GM23338 (cell line): ENCODE data around the gene RNF26. TPM values are rescaled to one million over a fixed set of nuclear protein-coding genes. Genes with fewer than 3 reads are reported as not detected.
A peak's percentile ranks its signal among the peaks of the same experiment; 100 is the strongest.

ENCODE experiments used
- ATAC-seq: fragments of 200-7000 bp; cut with Tn5 transposase; 3 replicates; pipeline ENCODE4 v1.9.1; 2020
- DNase-seq: peaks from one replicate; pipeline ENCODE4 v3.0.0-alpha.2; 2015; ENCODE audit warnings: low spot score
- H2AFZ ChIP-seq: fragments of 200-600 bp; sonication (generic); 2 replicates; pipeline ENCODE4 v1.8.0; 2016; ENCODE audit warnings: antibody characterized with exemption, mild to moderate bottlenecking, moderate library complexity
- H3F3A ChIP-seq: fragments of 200-600 bp; sonication (generic); replicated peaks from 2 replicates; pipeline ENCODE4 v1.8.0; 2017; ENCODE audit warnings: antibody characterized with exemption, mixed run types, low read depth
- H3K27ac ChIP-seq: fragments of 200-600 bp; sonication (generic); 2 replicates; pipeline ENCODE4 v1.6.1; 2016; ENCODE audit warnings: low read depth
- H3K27me3 ChIP-seq: fragments of 200-600 bp; sonication (generic); 2 replicates; pipeline ENCODE4 v1.8.0; 2016; ENCODE audit warnings: mild to moderate bottlenecking, mixed run types, moderate library complexity; ENCODE audit not compliant: insufficient read depth
- H3K36me3 ChIP-seq: fragments of 200-600 bp; sonication (generic); 2 replicates; pipeline ENCODE4 v1.8.0; 2016; ENCODE audit warnings: mild to moderate bottlenecking; ENCODE audit not compliant: insufficient read depth
- H3K4me1 ChIP-seq: fragments of 200-600 bp; sonication (generic); 2 replicates; pipeline ENCODE4 v1.8.0; 2016; ENCODE audit warnings: mild to moderate bottlenecking, moderate library complexity; ENCODE audit not compliant: insufficient read depth
- H3K4me2 ChIP-seq: fragments of 200-600 bp; sonication (generic); 2 replicates; pipeline ENCODE4 v1.7.1; 2017; ENCODE audit warnings: mixed run types
- H3K4me3 ChIP-seq: fragments of 200-600 bp; sonication (generic); 2 replicates; pipeline ENCODE4 v1.6.1; 2016; ENCODE audit warnings: mixed run types
- H3K79me2 ChIP-seq: fragments of 200-600 bp; sonication (generic); replicated peaks from 2 replicates; pipeline ENCODE4 v1.8.0; 2017; ENCODE audit warnings: mild to moderate bottlenecking; ENCODE audit not compliant: insufficient read depth
- H3K9me2 ChIP-seq: fragments of 200-600 bp; sonication (generic); 2 replicates; pipeline ENCODE4 v1.8.0; 2017; ENCODE audit not compliant: insufficient read depth
- H4K20me1 ChIP-seq: fragments of 200-600 bp; sonication (generic); replicated peaks from 2 replicates; pipeline ENCODE4 v1.8.0; 2017; ENCODE audit warnings: mild to moderate bottlenecking; ENCODE audit not compliant: insufficient read depth
- H3K27ac Mint-ChIP-seq: 2 replicates; pipeline ENCODE4 v1.8.0; 2020; ENCODE audit warnings: inconsistent platforms, mild to moderate bottlenecking, moderate library complexity, mixed read lengths
- H3K27me3 Mint-ChIP-seq: 3 replicates; pipeline ENCODE4 v1.8.0; 2022; ENCODE audit warnings: low read depth, mild to moderate bottlenecking, moderate library complexity, mixed read lengths, inconsistent platforms; ENCODE audit not compliant: insufficient read depth, poor library complexity
- H3K36me3 Mint-ChIP-seq: 3 replicates; pipeline ENCODE4 v1.8.0; 2021; ENCODE audit warnings: low read depth, mild to moderate bottlenecking, inconsistent platforms, moderate library complexity, mixed read lengths
- H3K4me1 Mint-ChIP-seq: 3 replicates; pipeline ENCODE4 v1.8.0; 2020; ENCODE audit warnings: mild to moderate bottlenecking, inconsistent platforms, mixed read lengths
- H3K4me3 Mint-ChIP-seq: 3 replicates; pipeline ENCODE4 v1.8.0; 2021; ENCODE audit warnings: moderate library complexity, mild to moderate bottlenecking, inconsistent platforms, mixed read lengths
- H3K9me3 Mint-ChIP-seq: 3 replicates; pipeline ENCODE4 v1.8.0; 2020; ENCODE audit warnings: moderate library complexity, mild to moderate bottlenecking, inconsistent platforms, mixed read lengths
- CREB1 ChIP-seq: fragments of 250-450 bp; sonication (Bioruptor Pico); IDR thresholded peaks from 2 replicates; pipeline ENCODE4 v1.5.0; 2020; ENCODE audit warnings: low read depth, mild to moderate bottlenecking, moderate library complexity
- EZH2 ChIP-seq: fragments of 200-600 bp; sonication (generic); IDR thresholded peaks from one replicate; pipeline ENCODE4 v1.8.0; 2017; ENCODE audit warnings: antibody characterized with exemption, mild to moderate bottlenecking, low read depth; ENCODE audit not compliant: unreplicated experiment
- EZH2phosphoT487 ChIP-seq: fragments of 200-600 bp; sonication (generic); IDR thresholded peaks from one replicate; pipeline ENCODE4 v1.8.1; 2018; ENCODE audit warnings: antibody characterized with exemption; ENCODE audit not compliant: unreplicated experiment
- JUNB ChIP-seq: IDR thresholded peaks from one replicate; pipeline ENCODE4 v1.6.1; 2016; ENCODE audit warnings: antibody characterized with exemption; ENCODE audit not compliant: unreplicated experiment
- POLR2AphosphoS5 ChIP-seq: IDR thresholded peaks from 2 replicates; pipeline ENCODE4 v1.6.1; 2016; ENCODE audit warnings: antibody characterized with exemption, low read depth
- ZNF114 ChIP-seq: fragments of 250-450 bp; sonication (Bioruptor Pico); IDR thresholded peaks from 2 replicates; pipeline ENCODE4 v1.5.0; 2020; ENCODE audit warnings: mild to moderate bottlenecking, moderate library complexity
- polyA plus RNA-seq: library from polyadenylated mRNA; unstranded; fragments of >200 nt; fragmentation: Nextera tagmentation; extraction: Ambion mirVana; gene quantifications from 2 replicates; pipeline ENCODE4 v1.2.1, GENCODE V29; 2016
- total RNA-seq: library from RNA; depleted of rRNA; stranded (reverse); fragments of >200 nt; shearing (Covaris generic); gene quantifications from 2 replicates; pipeline ENCODE4 v1.2.3, GENCODE V29; 2014
- TF ChIP-seq, protein P1 (sequence below): IDR thresholded peaks from 2 replicates; pipeline ENCODE4 v1.6.1; 2016; ENCODE audit warnings: antibody characterized with exemption
- TF ChIP-seq, protein P2 (sequence below), 2 experiments: fragments of 200-600 bp in 1 of 2; sonication (generic) in 1 of 2; conservative IDR thresholded peaks; 2 replicates each; pipeline versions ENCODE4 v1.5.1 to v1.6.1; 2016 to 2017; ENCODE audit warnings: antibody characterized with exemption in 2 of 2, low read depth in 2 of 2, mild to moderate bottlenecking in 2 of 2, moderate library complexity in 1 of 2
- TF ChIP-seq, protein P3 (sequence below): fragments of 250-450 bp; sonication (Bioruptor Pico); IDR thresholded peaks from 2 replicates; pipeline ENCODE4 v1.5.0; 2020; ENCODE audit warnings: mild to moderate bottlenecking, moderate library complexity

RNF26 gene
- total and polyA plus RNA-seq, 2 experiments from 2014 or later: 31.8 to 58.3 TPM

DNA sequence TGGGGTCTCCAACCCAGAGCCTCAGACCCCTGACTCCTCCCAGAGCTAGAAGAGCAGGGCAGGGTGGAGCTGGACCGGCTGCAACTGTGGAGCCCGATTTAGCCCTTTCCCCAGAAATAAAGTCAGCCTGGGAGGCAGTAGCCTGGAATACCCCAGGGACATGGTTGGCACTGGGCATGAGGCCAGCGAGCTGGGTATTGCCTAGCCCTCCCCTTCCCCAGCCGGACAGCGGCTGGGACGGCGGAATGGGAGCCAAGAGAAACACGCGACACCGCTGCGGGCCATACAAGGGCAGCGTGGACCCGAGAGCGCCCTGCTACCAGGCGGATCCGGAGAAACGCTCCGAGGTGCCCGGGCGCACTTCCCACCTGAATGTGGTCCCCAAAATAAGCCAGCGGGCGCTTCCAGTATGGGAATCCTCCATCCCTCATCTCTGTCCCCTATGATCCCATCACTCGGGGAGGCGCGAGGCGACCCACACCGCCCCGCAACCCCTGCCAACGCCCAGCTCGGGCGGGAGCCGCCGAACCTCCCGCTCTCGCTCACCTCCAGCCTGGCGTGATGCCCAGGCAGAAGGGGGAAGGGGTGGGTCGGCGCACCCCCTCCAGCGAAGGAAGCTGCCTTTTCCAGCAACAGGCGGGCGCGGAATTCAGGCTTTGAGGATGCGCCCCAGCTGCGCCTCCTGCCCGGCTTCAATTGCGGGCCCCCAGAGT lies 18.2 kb upstream of the RNF26 start:
- Histone ChIP-seq H3K36me3 (no peaks in the 10 kb centered on the region), H3K4me2 (peak overlapping the region; percentile 98), H3K27ac (no peak overlapping the region), H3K79me2 (no peaks in the 10 kb centered on the region), H4K20me1 (peaks cover 7% of the 10 kb centered on the region; the same call in 1 of the 2 replicates), H3K4me3 (peak overlapping the region; percentile 86), H3F3A (peaks cover 15% of the 10 kb centered on the region), H3K27me3 (peaks cover 42% of the 10 kb centered on the region), H3K9me2 (no peaks in the 10 kb centered on the region), H3K4me1 (peaks cover 40% of the 10 kb centered on the region), H2AFZ (peak overlapping the region; percentile 72)
- peak overlapping the region; percentile 68 for H3K4me3 Mint-ChIP-seq
- H3K27ac Mint-ChIP-seq: no peak overlapping the region
- peaks cover 31% of the 10 kb centered on the region for H3K4me1 Mint-ChIP-seq
- TF ChIP-seq EZH2: peak; percentile 35
- no peak for TF ChIP-seq EZH2phosphoT487
- H3K27me3 Mint-ChIP-seq: peaks cover 55% of the 10 kb centered on the region
- DNase-seq (no peak), ATAC-seq (peak; percentile 0; the same call in 1 of the 3 replicates)
- H3K36me3 Mint-ChIP-seq: peaks cover 3% of the 10 kb centered on the region; the same call in 1 of the 3 replicates
- no peaks in the 10 kb centered on the region for H3K9me3 Mint-ChIP-seq

DNA sequence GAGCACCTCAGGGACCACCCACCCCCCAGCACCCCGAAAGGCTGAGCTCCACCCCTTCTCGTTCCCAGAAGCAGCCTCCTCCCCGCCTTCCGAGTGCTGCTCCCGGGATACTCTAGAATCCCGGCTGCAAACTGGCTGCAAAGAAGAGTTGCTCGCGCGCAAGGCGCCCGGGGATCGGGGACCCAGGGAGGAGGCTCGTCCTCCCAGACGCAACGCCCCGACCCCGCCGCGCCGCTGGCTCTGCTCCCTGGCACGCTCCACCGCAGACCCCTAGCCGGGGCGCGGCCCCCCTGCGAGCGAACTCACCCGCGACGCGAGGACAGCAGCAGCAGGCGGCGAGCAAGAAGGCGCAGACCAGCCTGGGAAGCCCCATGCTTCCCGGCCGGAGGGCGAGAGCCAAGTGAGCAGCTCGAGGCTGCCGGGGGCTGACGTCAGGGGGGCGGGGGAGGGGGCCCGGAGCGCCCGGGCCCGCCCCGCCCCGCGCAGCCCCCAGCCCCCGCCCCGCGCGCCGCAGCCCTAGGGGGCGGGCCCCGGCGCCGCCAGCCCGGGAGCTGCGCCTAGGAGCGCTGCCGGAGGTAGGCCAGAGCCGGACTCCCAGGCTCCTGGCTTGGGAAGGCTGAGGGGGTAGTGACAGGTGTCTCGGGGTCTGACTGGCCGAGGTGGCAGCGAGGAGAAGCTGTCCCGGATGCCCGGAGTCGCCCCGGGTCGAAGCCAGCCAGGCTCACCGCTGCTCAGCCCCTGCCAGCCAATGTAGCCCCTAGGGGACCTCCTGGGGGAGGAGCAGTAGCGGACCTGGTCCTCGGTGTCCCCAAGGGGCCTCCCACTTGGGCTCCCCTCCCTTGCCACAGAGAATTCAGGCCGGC lies 17.4 kb upstream of the RNF26 start, which contains the start of gene MCAM:
MCAM (minus strand) TSS at position 402 of the 863 bp plus-strand sequence; CDS start at position 373, 29 bp downstream.
- no peaks in the 10 kb centered on the region for H3K9me2 ChIP-seq
- TF ChIP-seq, protein P1, sequence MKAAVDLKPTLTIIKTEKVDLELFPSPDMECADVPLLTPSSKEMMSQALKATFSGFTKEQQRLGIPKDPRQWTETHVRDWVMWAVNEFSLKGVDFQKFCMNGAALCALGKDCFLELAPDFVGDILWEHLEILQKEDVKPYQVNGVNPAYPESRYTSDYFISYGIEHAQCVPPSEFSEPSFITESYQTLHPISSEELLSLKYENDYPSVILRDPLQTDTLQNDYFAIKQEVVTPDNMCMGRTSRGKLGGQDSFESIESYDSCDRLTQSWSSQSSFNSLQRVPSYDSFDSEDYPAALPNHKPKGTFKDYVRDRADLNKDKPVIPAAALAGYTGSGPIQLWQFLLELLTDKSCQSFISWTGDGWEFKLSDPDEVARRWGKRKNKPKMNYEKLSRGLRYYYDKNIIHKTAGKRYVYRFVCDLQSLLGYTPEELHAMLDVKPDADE: no peak
- TF ChIP-seq, protein P2, sequence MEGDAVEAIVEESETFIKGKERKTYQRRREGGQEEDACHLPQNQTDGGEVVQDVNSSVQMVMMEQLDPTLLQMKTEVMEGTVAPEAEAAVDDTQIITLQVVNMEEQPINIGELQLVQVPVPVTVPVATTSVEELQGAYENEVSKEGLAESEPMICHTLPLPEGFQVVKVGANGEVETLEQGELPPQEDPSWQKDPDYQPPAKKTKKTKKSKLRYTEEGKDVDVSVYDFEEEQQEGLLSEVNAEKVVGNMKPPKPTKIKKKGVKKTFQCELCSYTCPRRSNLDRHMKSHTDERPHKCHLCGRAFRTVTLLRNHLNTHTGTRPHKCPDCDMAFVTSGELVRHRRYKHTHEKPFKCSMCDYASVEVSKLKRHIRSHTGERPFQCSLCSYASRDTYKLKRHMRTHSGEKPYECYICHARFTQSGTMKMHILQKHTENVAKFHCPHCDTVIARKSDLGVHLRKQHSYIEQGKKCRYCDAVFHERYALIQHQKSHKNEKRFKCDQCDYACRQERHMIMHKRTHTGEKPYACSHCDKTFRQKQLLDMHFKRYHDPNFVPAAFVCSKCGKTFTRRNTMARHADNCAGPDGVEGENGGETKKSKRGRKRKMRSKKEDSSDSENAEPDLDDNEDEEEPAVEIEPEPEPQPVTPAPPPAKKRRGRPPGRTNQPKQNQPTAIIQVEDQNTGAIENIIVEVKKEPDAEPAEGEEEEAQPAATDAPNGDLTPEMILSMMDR (conservative IDR thresholded peaks at IDR 0.05; ENCODE audit: low read depth in 2 of 2): no peak
- no peak for TF ChIP-seq ZNF114 (CRISPR knock-in tag)
- TF ChIP-seq POLR2AphosphoS5: peak; percentile 88
- TF ChIP-seq, protein P3, sequence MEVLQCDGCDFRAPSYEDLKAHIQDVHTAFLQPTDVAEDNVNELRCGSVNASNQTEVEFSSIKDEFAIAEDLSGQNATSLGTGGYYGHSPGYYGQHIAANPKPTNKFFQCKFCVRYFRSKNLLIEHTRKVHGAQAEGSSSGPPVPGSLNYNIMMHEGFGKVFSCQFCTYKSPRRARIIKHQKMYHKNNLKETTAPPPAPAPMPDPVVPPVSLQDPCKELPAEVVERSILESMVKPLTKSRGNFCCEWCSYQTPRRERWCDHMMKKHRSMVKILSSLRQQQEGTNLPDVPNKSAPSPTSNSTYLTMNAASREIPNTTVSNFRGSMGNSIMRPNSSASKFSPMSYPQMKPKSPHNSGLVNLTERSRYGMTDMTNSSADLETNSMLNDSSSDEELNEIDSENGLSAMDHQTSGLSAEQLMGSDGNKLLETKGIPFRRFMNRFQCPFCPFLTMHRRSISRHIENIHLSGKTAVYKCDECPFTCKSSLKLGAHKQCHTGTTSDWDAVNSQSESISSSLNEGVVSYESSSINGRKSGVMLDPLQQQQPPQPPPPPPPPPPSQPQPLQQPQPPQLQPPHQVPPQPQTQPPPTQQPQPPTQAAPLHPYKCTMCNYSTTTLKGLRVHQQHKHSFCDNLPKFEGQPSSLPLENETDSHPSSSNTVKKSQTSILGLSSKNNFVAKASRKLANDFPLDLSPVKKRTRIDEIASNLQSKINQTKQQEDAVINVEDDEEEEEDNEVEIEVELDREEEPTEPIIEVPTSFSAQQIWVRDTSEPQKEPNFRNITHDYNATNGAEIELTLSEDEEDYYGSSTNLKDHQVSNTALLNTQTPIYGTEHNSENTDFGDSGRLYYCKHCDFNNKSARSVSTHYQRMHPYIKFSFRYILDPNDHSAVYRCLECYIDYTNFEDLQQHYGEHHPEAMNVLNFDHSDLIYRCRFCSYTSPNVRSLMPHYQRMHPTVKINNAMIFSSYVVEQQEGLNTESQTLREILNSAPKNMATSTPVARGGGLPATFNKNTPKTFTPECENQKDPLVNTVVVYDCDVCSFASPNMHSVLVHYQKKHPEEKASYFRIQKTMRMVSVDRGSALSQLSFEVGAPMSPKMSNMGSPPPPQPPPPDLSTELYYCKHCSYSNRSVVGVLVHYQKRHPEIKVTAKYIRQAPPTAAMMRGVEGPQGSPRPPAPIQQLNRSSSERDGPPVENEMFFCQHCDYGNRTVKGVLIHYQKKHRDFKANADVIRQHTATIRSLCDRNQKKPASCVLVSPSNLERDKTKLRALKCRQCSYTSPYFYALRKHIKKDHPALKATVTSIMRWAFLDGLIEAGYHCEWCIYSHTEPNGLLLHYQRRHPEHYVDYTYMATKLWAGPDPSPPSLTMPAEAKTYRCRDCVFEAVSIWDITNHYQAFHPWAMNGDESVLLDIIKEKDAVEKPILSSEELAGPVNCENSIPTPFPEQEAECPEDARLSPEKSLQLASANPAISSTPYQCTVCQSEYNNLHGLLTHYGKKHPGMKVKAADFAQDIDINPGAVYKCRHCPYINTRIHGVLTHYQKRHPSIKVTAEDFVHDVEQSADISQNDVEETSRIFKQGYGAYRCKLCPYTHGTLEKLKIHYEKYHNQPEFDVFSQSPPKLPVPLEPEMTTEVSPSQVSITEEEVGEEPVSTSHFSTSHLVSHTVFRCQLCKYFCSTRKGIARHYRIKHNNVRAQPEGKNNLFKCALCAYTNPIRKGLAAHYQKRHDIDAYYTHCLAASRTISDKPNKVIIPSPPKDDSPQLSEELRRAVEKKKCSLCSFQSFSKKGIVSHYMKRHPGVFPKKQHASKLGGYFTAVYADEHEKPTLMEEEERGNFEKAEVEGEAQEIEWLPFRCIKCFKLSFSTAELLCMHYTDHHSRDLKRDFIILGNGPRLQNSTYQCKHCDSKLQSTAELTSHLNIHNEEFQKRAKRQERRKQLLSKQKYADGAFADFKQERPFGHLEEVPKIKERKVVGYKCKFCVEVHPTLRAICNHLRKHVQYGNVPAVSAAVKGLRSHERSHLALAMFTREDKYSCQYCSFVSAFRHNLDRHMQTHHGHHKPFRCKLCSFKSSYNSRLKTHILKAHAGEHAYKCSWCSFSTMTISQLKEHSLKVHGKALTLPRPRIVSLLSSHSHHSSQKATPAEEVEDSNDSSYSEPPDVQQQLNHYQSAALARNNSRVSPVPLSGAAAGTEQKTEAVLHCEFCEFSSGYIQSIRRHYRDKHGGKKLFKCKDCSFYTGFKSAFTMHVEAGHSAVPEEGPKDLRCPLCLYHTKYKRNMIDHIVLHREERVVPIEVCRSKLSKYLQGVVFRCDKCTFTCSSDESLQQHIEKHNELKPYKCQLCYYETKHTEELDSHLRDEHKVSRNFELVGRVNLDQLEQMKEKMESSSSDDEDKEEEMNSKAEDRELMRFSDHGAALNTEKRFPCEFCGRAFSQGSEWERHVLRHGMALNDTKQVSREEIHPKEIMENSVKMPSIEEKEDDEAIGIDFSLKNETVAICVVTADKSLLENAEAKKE (CRISPR knock-in tag): no peak
- TF ChIP-seq CREB1 (CRISPR knock-in tag): 0 out of 2 replicates have a peak, but pooled peaks have one; percentile 39
- no peak for TF ChIP-seq JUNB
- peaks cover 42% of the 10 kb centered on the region for H3K4me1 ChIP-seq
- ATAC-seq (peak; percentile 6), DNase-seq (peak; percentile 66)
- peaks cover 31% of the 10 kb centered on the region for H3K4me1 Mint-ChIP-seq
- H3K4me3 Mint-ChIP-seq: peak within 1 kb of the TSS; percentile 68
- peaks cover 42% of the 10 kb centered on the region for H3K27me3 ChIP-seq
- no peak within 1 kb of the TSS for H3K27ac ChIP-seq
- H2AFZ ChIP-seq: peak within 1 kb of the TSS; percentile 72
- peaks cover 18% of the 10 kb centered on the region for H3F3A ChIP-seq
- H3K4me2 ChIP-seq: peak within 1 kb of the TSS; percentile 98
- H3K27me3 Mint-ChIP-seq: peaks cover 58% of the 10 kb centered on the region
- H4K20me1 ChIP-seq: peaks cover 7% of the 10 kb centered on the region; the same call in 1 of the 2 replicates
- H3K36me3 Mint-ChIP-seq: peaks cover 3% of the 10 kb centered on the region; the same call in 1 of the 3 replicates
- no peaks in the 10 kb centered on the region for H3K36me3 ChIP-seq
- no peaks in the 10 kb centered on the region for H3K9me3 Mint-ChIP-seq
- H3K79me2 ChIP-seq: no peaks in the 10 kb centered on the region
- peak within 1 kb of the TSS; percentile 86 for H3K4me3 ChIP-seq
- H3K27ac Mint-ChIP-seq: no peak within 1 kb of the TSS
